Measurements from ENCODE around the gene USP6NL. TPM values are rescaled to one million over a fixed set of nuclear protein-coding genes. Genes with fewer than 3 reads are reported as not detected.
A peak's percentile ranks its signal among the peaks of the same experiment; 100 is the strongest.

USP6NL gene
- total RNA-seq, 4 donors from 2014 or later = 28.8 to 56.4 (median 34.0) TPM

GRCh38 chr10:11610826-11611247 is 613 bp downstream of the USP6NL start:
- 0 to 1% methylated on average over 12 to 22 of the region's 43 CpGs for WGBS, 2 donors
- DNase-seq = no peak
- H3K27ac ChIP-seq = peak overlapping the region; percentile 88 to 97 (median 95)
- intact Hi-C loops (cut with DNase I) = no loop called here
- peaks cover 0 to 49% (median 10%) of the 10 kb centered on the region in 3 donors for H3K4me1 ChIP-seq
- TF ChIP-seq POLR2A (IDR thresholded peaks at IDR 0.05) (no peak), CTCF (IDR thresholded peaks at IDR 0.05) (no peak)
- no peaks in the 10 kb centered on the region for H3K36me3 ChIP-seq
- H3K27me3 ChIP-seq = no peaks in the 10 kb centered on the region
- H3K4me3 ChIP-seq = peak overlapping the region; percentile 75 to 97 (median 82)
- H3K9me3 ChIP-seq = no peaks in the 10 kb centered on the region

- peak overlapping the region; percentile 75 to 97 (median 82) for H3K4me3 ChIP-seq
- TF ChIP-seq POLR2A (IDR thresholded peaks at IDR 0.05) (no peak), CTCF (IDR thresholded peaks at IDR 0.05) (no peak)
- intact Hi-C loops (cut with DNase I) = no loop called here
- H3K36me3 ChIP-seq = no peaks in the 10 kb centered on the region
- no peaks in the 10 kb centered on the region for H3K27me3 ChIP-seq
- H3K4me1 ChIP-seq = peaks cover 0 to 49% (median 10%) of the 10 kb centered on the region in 3 donors
- H3K27ac ChIP-seq = peak overlapping the region; percentile 88 to 97 (median 95)
- 4 to 8% methylated on average over 9 of the region's 9 CpGs for WGBS, 2 donors
- no peaks in the 10 kb centered on the region for H3K9me3 ChIP-seq
- no peak for DNase-seq
Measured at GRCh38 chr10:11610166-11610825, 1.2 kb downstream of the USP6NL start.

- Histone ChIP-seq H3K36me3 (no peaks in the 10 kb centered on the region), H3K27me3 (no peaks in the 10 kb centered on the region), H3K4me1 (peaks cover 0 to 49% (median 10%) of the 10 kb centered on the region in 3 donors), H3K4me3 (peak overlapping the region; percentile 75 to 97 (median 82)), H3K9me3 (no peaks in the 10 kb centered on the region), H3K27ac (peak overlapping the region in 3 of 4 donors; percentile 22 to 95 (median 88))
- DNase-seq = no peak
- 73 to 96% methylated on average over 2 to 3 of the region's 3 CpGs for WGBS, 2 donors
- no peak for TF ChIP-seq CTCF (IDR thresholded peaks at IDR 0.05)
- peak in 1 of 4 donors; percentile 10 for TF ChIP-seq POLR2A (IDR thresholded peaks at IDR 0.05)
- intact Hi-C loops (cut with DNase I) = no loop called here
Measured at GRCh38 chr10:11609492-11610093, 1.9 kb downstream of the USP6NL start.

- H3K36me3 ChIP-seq = no peaks in the 10 kb centered on the region
- H3K9me3 ChIP-seq = no peaks in the 10 kb centered on the region
- peak overlapping the region in 2 of 4 donors; percentile 78 to 87 for H3K4me3 ChIP-seq
- H3K27me3 ChIP-seq = no peaks in the 10 kb centered on the region
- TF ChIP-seq POLR2A (IDR thresholded peaks at IDR 0.05) (no peak), CTCF (IDR thresholded peaks at IDR 0.05) (no peak)
- peaks cover 0 to 49% (median 10%) of the 10 kb centered on the region in 3 donors for H3K4me1 ChIP-seq
- no peak overlapping the region for H3K27ac ChIP-seq
- no peak for DNase-seq
- WGBS, 2 donors = 87% methylated on average over 7 of the region's 7 CpGs
- intact Hi-C loops (cut with DNase I) = no loop called here
Measured at GRCh38 chr10:11609052-11609451, 2.4 kb downstream of the USP6NL start.
